Ovary (tissue), 3 donors: ENCODE data around the gene PHACTR1.

Source experiments
- POLR2A ChIP-seq: fragments of 450-650 bp; IDR thresholded peaks from one replicate; pipeline ENCODE4 v1.6.1; 2017; ENCODE audit warnings: antibody characterized with exemption, mild to moderate bottlenecking, moderate library complexity
- TF ChIP-seq, protein P1 (sequence below), 3 donors: fragments of 450-650 bp in 2 of 3; fragments of 200-600 bp in 1 of 3; IDR thresholded peaks; one replicate each; pipeline versions ENCODE4 v1.5.1 to v1.8.0; 2016 to 2022; ENCODE audit warnings: antibody characterized with exemption in 3 of 3, mild to moderate bottlenecking in 1 of 3
- donor health status: DM: no; HTN: no; CAD: no.

DNA sequence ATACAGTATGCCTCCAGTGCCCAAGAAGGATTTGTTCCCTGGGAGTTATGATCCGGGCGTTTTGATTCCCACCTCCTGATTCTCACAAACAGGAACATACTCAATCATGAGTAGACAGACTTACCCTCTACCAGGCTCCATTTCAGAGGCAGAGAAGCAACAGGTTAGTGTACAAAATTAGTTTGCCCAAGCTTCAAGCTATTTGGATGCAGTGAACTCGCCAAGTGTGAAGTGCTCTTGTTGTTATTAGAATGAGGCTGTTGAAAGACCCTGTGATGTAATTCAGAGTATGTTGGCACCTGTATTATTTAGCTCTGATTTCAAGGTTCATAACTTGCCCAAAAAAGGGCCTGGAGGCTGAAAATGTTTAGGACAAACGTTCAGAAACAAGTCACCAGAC lies 247.0 kb downstream of the PHACTR1 start:
- TF ChIP-seq, protein P1, sequence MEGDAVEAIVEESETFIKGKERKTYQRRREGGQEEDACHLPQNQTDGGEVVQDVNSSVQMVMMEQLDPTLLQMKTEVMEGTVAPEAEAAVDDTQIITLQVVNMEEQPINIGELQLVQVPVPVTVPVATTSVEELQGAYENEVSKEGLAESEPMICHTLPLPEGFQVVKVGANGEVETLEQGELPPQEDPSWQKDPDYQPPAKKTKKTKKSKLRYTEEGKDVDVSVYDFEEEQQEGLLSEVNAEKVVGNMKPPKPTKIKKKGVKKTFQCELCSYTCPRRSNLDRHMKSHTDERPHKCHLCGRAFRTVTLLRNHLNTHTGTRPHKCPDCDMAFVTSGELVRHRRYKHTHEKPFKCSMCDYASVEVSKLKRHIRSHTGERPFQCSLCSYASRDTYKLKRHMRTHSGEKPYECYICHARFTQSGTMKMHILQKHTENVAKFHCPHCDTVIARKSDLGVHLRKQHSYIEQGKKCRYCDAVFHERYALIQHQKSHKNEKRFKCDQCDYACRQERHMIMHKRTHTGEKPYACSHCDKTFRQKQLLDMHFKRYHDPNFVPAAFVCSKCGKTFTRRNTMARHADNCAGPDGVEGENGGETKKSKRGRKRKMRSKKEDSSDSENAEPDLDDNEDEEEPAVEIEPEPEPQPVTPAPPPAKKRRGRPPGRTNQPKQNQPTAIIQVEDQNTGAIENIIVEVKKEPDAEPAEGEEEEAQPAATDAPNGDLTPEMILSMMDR (IDR thresholded peaks at IDR 0.05): no peak
- TF ChIP-seq POLR2A: no peak
